Measurements from ENCODE around the gene CASKIN2. TPM values are rescaled to one million over a fixed set of nuclear protein-coding genes. Genes with fewer than 3 reads are reported as not detected.

The CASKIN2 gene
- 10 to 100 TPM in 3 of 4 donors, 1 to 10 TPM in 1; 9.5 to 12.2 (median 10.4) TPM for total RNA-seq

GRCh38 chr17:75515496-75516254 is at the start of gene CASKIN2:
TSS of gene CASKIN2 (minus strand) at chr17:75515537. CDS start at chr17:75513804, 1,733 bp downstream.
- Histone ChIP-seq H3K9me3 (no peaks in the 10 kb centered on the region), H3K4me1 (peaks cover 39 to 80% (median 47%) of the 10 kb centered on the region in 3 donors), H3K36me3 (peaks cover 0 to 23% (median 0%) of the 10 kb centered on the region in 3 donors), H3K4me3 (peak within 1 kb of the TSS; percentile 73 to 98 (median 92)), H3K27me3 (no peaks in the 10 kb centered on the region), H3K27ac (peak within 1 kb of the TSS; percentile 90 to 95 (median 92))
- peak; percentile 33 for DNase-seq
- no peak for TF ChIP-seq POLR2A (IDR thresholded peaks at IDR 0.05)
- TF ChIP-seq, protein P1, sequence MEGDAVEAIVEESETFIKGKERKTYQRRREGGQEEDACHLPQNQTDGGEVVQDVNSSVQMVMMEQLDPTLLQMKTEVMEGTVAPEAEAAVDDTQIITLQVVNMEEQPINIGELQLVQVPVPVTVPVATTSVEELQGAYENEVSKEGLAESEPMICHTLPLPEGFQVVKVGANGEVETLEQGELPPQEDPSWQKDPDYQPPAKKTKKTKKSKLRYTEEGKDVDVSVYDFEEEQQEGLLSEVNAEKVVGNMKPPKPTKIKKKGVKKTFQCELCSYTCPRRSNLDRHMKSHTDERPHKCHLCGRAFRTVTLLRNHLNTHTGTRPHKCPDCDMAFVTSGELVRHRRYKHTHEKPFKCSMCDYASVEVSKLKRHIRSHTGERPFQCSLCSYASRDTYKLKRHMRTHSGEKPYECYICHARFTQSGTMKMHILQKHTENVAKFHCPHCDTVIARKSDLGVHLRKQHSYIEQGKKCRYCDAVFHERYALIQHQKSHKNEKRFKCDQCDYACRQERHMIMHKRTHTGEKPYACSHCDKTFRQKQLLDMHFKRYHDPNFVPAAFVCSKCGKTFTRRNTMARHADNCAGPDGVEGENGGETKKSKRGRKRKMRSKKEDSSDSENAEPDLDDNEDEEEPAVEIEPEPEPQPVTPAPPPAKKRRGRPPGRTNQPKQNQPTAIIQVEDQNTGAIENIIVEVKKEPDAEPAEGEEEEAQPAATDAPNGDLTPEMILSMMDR (IDR thresholded peaks at IDR 0.05): peak; percentile 94 to 99 (median 98)
- 1% methylated on average over 15 of the region's 78 CpGs; no CpG with 5 or more reads in 1 of the 2 donors for whole genome bisulfite sequencing, 2 donors
- intact Hi-C loops (cut with DNase I): loop anchor here (5.0 kb wide), 2 partner anchors 72 to 88 kb away; partner anchors contain the start of gene MYO15B

DNA sequence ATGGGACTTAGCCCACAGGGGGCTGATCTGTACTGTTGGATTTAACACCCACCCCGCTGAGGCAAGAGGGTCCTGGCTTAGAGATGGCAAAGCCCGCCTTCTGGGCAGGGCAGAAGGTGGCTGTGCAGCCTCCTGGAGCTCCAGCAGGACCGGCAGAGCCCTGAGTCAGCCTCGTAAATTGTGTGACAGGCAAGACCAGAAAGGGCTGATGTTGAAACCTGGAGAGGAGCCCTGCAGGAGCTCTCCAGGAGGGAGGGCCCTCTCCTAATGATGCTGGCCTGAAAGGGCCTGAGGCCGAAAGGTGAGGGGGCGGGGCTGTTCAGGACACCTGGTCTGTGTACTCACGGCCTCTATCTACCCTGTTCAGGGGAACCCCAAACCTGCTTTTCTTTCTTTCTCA is 49.7 kb upstream of the CASKIN2 start:
- TF ChIP-seq, protein P1 (IDR thresholded peaks at IDR 0.05): no peak
- no peak for TF ChIP-seq POLR2A (IDR thresholded peaks at IDR 0.05)
- DNase-seq: no peak
- Histone ChIP-seq H3K27me3 (no peaks in the 10 kb centered on the region), H3K4me1 (peaks cover 0 to 23% (median 0%) of the 10 kb centered on the region in 3 donors), H3K9me3 (no peaks in the 10 kb centered on the region), H3K27ac (peak overlapping the region in 3 of 4 donors; percentile 9 to 57 (median 50)), H3K4me3 (no peak overlapping the region), H3K36me3 (peaks cover 4 to 90% (median 18%) of the 10 kb centered on the region in 3 donors)
- intact Hi-C loops (cut with DNase I): no loop called here
- 20% methylated on average over 1 of the region's 7 CpGs; no CpG with 5 or more reads in 1 of the 2 donors for WGBS, 2 donors

GRCh38 chr17:75564195-75564594 is 48.9 kb upstream of the CASKIN2 start:
- intact Hi-C loops (cut with DNase I): no loop called here
- peaks cover 4 to 90% (median 18%) of the 10 kb centered on the region in 3 donors for H3K36me3 ChIP-seq
- peak overlapping the region in 3 of 4 donors; percentile 9 to 57 (median 50) for H3K27ac ChIP-seq
- no peak overlapping the region for H3K4me3 ChIP-seq
- no peaks in the 10 kb centered on the region for H3K27me3 ChIP-seq
- 95 to 100% methylated on average over 4 to 7 of the region's 11 CpGs for WGBS, 2 donors
- H3K9me3 ChIP-seq: no peaks in the 10 kb centered on the region
- DNase-seq: no peak
- peaks cover 0 to 23% (median 0%) of the 10 kb centered on the region in 3 donors for H3K4me1 ChIP-seq
- TF ChIP-seq, protein P1 (IDR thresholded peaks at IDR 0.05): no peak
- no peak for TF ChIP-seq POLR2A (IDR thresholded peaks at IDR 0.05)

DNA sequence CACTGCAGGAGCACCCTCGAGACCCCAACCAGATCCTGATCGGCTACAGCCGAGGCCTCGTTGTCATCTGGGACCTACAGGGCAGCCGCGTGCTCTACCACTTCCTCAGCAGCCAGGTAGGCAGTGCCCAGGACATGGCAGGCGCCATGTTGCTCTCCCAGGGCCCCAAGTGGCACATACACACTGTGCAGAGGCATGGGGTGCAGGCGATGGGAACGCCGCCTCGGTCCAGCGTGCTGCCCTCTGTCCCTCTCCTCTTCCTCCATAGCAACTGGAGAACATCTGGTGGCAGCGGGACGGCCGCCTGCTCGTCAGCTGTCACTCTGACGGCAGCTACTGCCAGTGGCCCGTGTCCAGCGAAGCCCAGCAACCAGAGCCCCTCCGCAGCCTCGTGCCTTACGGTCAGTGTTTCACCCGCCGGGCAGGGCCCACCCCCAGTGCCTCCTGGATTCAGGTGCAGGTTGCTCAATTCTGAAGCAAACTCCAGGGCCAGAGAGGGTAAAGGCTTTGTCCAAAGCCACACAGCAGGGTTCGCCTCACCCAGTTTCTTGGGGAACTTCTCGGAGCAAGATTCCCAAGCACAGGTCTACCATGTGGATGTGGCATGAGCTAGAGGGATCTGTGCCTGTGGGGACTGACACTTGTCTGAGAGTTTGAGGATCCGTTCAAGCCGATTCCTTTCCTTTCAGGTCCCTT is 47.9 kb upstream of the CASKIN2 start:
- Histone ChIP-seq H3K9me3 (no peaks in the 10 kb centered on the region), H3K27ac (no peak overlapping the region), H3K36me3 (peaks cover 4 to 89% (median 18%) of the 10 kb centered on the region in 3 donors), H3K4me1 (peaks cover 0 to 23% (median 0%) of the 10 kb centered on the region in 3 donors), H3K4me3 (no peak overlapping the region), H3K27me3 (no peaks in the 10 kb centered on the region)
- no peak for DNase-seq
- WGBS, 2 donors: 74 to 89% methylated on average over 10 to 23 of the region's 28 CpGs
- intact Hi-C loops (cut with DNase I): no loop called here
- no peak for TF ChIP-seq POLR2A (IDR thresholded peaks at IDR 0.05)
- TF ChIP-seq, protein P1 (IDR thresholded peaks at IDR 0.05): no peak

Data from esophagus squamous epithelium (tissue), 5 donors.